Measurements from ENCODE around the gene FRMD4A. TPM values are rescaled to one million over a fixed set of nuclear protein-coding genes. Genes with fewer than 3 reads are reported as not detected.

FRMD4A gene
- total RNA-seq, 1 experiment from 2014 or later: not detected

- no peaks in the 10 kb centered on the region for H3K27me3 ChIP-seq (ENCODE audit: low read length)
- no peak overlapping the region for H3K9ac ChIP-seq (ENCODE audit: low read length)
- H3K27ac ChIP-seq (ENCODE audit: low read length): no peak overlapping the region
- H3K9me2 ChIP-seq (replicated peaks; ENCODE audit: insufficient read depth, low read length): no peaks in the 10 kb centered on the region
- H3K36me3 ChIP-seq (ENCODE audit: insufficient read depth, low read length): no peaks in the 10 kb centered on the region
- H3K4me3 ChIP-seq (ENCODE audit: low read length): no peak overlapping the region
- no peak overlapping the region for H2AFZ ChIP-seq (ENCODE audit: low read length)
- H4K20me1 ChIP-seq (ENCODE audit: insufficient read depth, low read depth, low read length): no peaks in the 10 kb centered on the region
- no peak for DNase-seq
- no peak overlapping the region for H3K4me2 ChIP-seq (ENCODE audit: low read depth, low read length, poor library complexity, severe bottlenecking)
- H3K4me1 ChIP-seq (ENCODE audit: low read length): no peaks in the 10 kb centered on the region
- H3K79me2 ChIP-seq (ENCODE audit: low read length): no peaks in the 10 kb centered on the region
- H3K9me3 ChIP-seq (ENCODE audit: low read length): no peaks in the 10 kb centered on the region
Measured at GRCh38 chr10:14099885-14100284, 230.8 kb downstream of the FRMD4A start.

GRCh38 chr10:14093730-14094484 lies 236.8 kb downstream of the FRMD4A start:
- Histone ChIP-seq H3K4me2 (ENCODE audit: low read depth, low read length, poor library complexity, severe bottlenecking) (no peak overlapping the region), H3K79me2 (ENCODE audit: low read length) (no peaks in the 10 kb centered on the region), H3K9me2 (replicated peaks; ENCODE audit: insufficient read depth, low read length) (no peaks in the 10 kb centered on the region), H3K27ac (ENCODE audit: low read length) (no peak overlapping the region), H3K4me3 (ENCODE audit: low read length) (no peak overlapping the region), H2AFZ (ENCODE audit: low read length) (no peak overlapping the region), H3K9ac (ENCODE audit: low read length) (no peak overlapping the region), H3K36me3 (ENCODE audit: insufficient read depth, low read length) (no peaks in the 10 kb centered on the region), H4K20me1 (ENCODE audit: insufficient read depth, low read depth, low read length) (no peaks in the 10 kb centered on the region), H3K9me3 (ENCODE audit: low read length) (no peaks in the 10 kb centered on the region), H3K27me3 (ENCODE audit: low read length) (no peaks in the 10 kb centered on the region), H3K4me1 (ENCODE audit: low read length) (no peaks in the 10 kb centered on the region)
- DNase-seq: no peak

- Histone ChIP-seq H3K9me2 (replicated peaks; ENCODE audit: insufficient read depth, low read length) (no peaks in the 10 kb centered on the region), H2AFZ (ENCODE audit: low read length) (no peak overlapping the region), H4K20me1 (ENCODE audit: insufficient read depth, low read depth, low read length) (no peaks in the 10 kb centered on the region), H3K27ac (ENCODE audit: low read length) (no peak overlapping the region), H3K4me1 (ENCODE audit: low read length) (no peaks in the 10 kb centered on the region), H3K4me3 (ENCODE audit: low read length) (no peak overlapping the region), H3K9me3 (ENCODE audit: low read length) (no peaks in the 10 kb centered on the region), H3K27me3 (ENCODE audit: low read length) (no peaks in the 10 kb centered on the region), H3K9ac (ENCODE audit: low read length) (no peak overlapping the region), H3K79me2 (ENCODE audit: low read length) (no peaks in the 10 kb centered on the region), H3K36me3 (ENCODE audit: insufficient read depth, low read length) (no peaks in the 10 kb centered on the region), H3K4me2 (ENCODE audit: low read depth, low read length, poor library complexity, severe bottlenecking) (no peak overlapping the region)
- no peak for DNase-seq
Measured at GRCh38 chr10:14092799-14093198, 237.9 kb downstream of the FRMD4A start.

- no peaks in the 10 kb centered on the region for H3K79me2 ChIP-seq (ENCODE audit: low read length)
- no peaks in the 10 kb centered on the region for H3K9me2 ChIP-seq (replicated peaks; ENCODE audit: insufficient read depth, low read length)
- no peaks in the 10 kb centered on the region for H3K4me1 ChIP-seq (ENCODE audit: low read length)
- H3K27me3 ChIP-seq (ENCODE audit: low read length): no peaks in the 10 kb centered on the region
- H3K36me3 ChIP-seq (ENCODE audit: insufficient read depth, low read length): no peaks in the 10 kb centered on the region
- H3K4me2 ChIP-seq (ENCODE audit: low read depth, low read length, poor library complexity, severe bottlenecking): no peak overlapping the region
- no peak overlapping the region for H3K4me3 ChIP-seq (ENCODE audit: low read length)
- H3K27ac ChIP-seq (ENCODE audit: low read length): no peak overlapping the region
- no peaks in the 10 kb centered on the region for H3K9me3 ChIP-seq (ENCODE audit: low read length)
- no peaks in the 10 kb centered on the region for H4K20me1 ChIP-seq (ENCODE audit: insufficient read depth, low read depth, low read length)
- no peak overlapping the region for H2AFZ ChIP-seq (ENCODE audit: low read length)
- H3K9ac ChIP-seq (ENCODE audit: low read length): no peak overlapping the region
- no peak for DNase-seq
Measured at GRCh38 chr10:14089556-14090292, 241.0 kb downstream of the FRMD4A start.

GRCh38 chr10:14087566-14087965 lies 243.2 kb downstream of the FRMD4A start:
- Histone ChIP-seq H3K4me3 (ENCODE audit: low read length) (no peak overlapping the region), H3K9ac (ENCODE audit: low read length) (no peak overlapping the region), H3K79me2 (ENCODE audit: low read length) (no peaks in the 10 kb centered on the region), H2AFZ (ENCODE audit: low read length) (no peak overlapping the region), H3K9me3 (ENCODE audit: low read length) (no peaks in the 10 kb centered on the region), H3K4me1 (ENCODE audit: low read length) (no peaks in the 10 kb centered on the region), H3K4me2 (ENCODE audit: low read depth, low read length, poor library complexity, severe bottlenecking) (no peak overlapping the region), H3K9me2 (replicated peaks; ENCODE audit: insufficient read depth, low read length) (no peaks in the 10 kb centered on the region), H3K36me3 (ENCODE audit: insufficient read depth, low read length) (no peaks in the 10 kb centered on the region), H3K27ac (ENCODE audit: low read length) (no peak overlapping the region), H3K27me3 (ENCODE audit: low read length) (no peaks in the 10 kb centered on the region), H4K20me1 (ENCODE audit: insufficient read depth, low read depth, low read length) (no peaks in the 10 kb centered on the region)
- DNase-seq: no peak

- H3K9me2 ChIP-seq (replicated peaks; ENCODE audit: insufficient read depth, low read length): no peaks in the 10 kb centered on the region
Measured at GRCh38 chr10:14086596-14086995, 244.1 kb downstream of the FRMD4A start.

GRCh38 chr10:14084875-14085274 lies 245.8 kb downstream of the FRMD4A start:
- H2AFZ ChIP-seq (ENCODE audit: low read length): no peak overlapping the region
- no peaks in the 10 kb centered on the region for H3K36me3 ChIP-seq (ENCODE audit: insufficient read depth, low read length)
- no peaks in the 10 kb centered on the region for H3K9me2 ChIP-seq (replicated peaks; ENCODE audit: insufficient read depth, low read length)
- H3K27ac ChIP-seq (ENCODE audit: low read length): no peak overlapping the region
- H3K4me1 ChIP-seq (ENCODE audit: low read length): no peaks in the 10 kb centered on the region
- H3K9ac ChIP-seq (ENCODE audit: low read length): no peak overlapping the region
- no peak overlapping the region for H3K4me2 ChIP-seq (ENCODE audit: low read depth, low read length, poor library complexity, severe bottlenecking)
- no peaks in the 10 kb centered on the region for H3K9me3 ChIP-seq (ENCODE audit: low read length)
- no peaks in the 10 kb centered on the region for H4K20me1 ChIP-seq (ENCODE audit: insufficient read depth, low read depth, low read length)
- no peaks in the 10 kb centered on the region for H3K27me3 ChIP-seq (ENCODE audit: low read length)
- H3K79me2 ChIP-seq (ENCODE audit: low read length): no peaks in the 10 kb centered on the region
- H3K4me3 ChIP-seq (ENCODE audit: low read length): no peak overlapping the region
- no peak for DNase-seq

More at GRCh38 chr10:14086596-14086995, 244.1 kb downstream of the FRMD4A start:
- H3K4me3 ChIP-seq (ENCODE audit: low read length): no peak overlapping the region
- H4K20me1 ChIP-seq (ENCODE audit: insufficient read depth, low read depth, low read length): no peaks in the 10 kb centered on the region
- H3K27ac ChIP-seq (ENCODE audit: low read length): no peak overlapping the region
- H3K4me2 ChIP-seq (ENCODE audit: low read depth, low read length, poor library complexity, severe bottlenecking): no peak overlapping the region
- no peak overlapping the region for H3K9ac ChIP-seq (ENCODE audit: low read length)
- H2AFZ ChIP-seq (ENCODE audit: low read length): no peak overlapping the region
- no peak for DNase-seq
- H3K27me3 ChIP-seq (ENCODE audit: low read length): no peaks in the 10 kb centered on the region
- no peaks in the 10 kb centered on the region for H3K79me2 ChIP-seq (ENCODE audit: low read length)
- H3K36me3 ChIP-seq (ENCODE audit: insufficient read depth, low read length): no peaks in the 10 kb centered on the region
- no peaks in the 10 kb centered on the region for H3K4me1 ChIP-seq (ENCODE audit: low read length)
- H3K9me3 ChIP-seq (ENCODE audit: low read length): no peaks in the 10 kb centered on the region

GRCh38 chr10:14080795-14081194 lies 249.9 kb downstream of the FRMD4A start:
- no peaks in the 10 kb centered on the region for H3K27me3 ChIP-seq (ENCODE audit: low read length)
- no peaks in the 10 kb centered on the region for H3K4me1 ChIP-seq (ENCODE audit: low read length)
- H2AFZ ChIP-seq (ENCODE audit: low read length): no peak overlapping the region
- H3K4me2 ChIP-seq (ENCODE audit: low read depth, low read length, poor library complexity, severe bottlenecking): no peak overlapping the region
- H3K27ac ChIP-seq (ENCODE audit: low read length): no peak overlapping the region
- no peaks in the 10 kb centered on the region for H3K79me2 ChIP-seq (ENCODE audit: low read length)
- H3K9ac ChIP-seq (ENCODE audit: low read length): no peak overlapping the region
- no peak for DNase-seq
- no peaks in the 10 kb centered on the region for H3K36me3 ChIP-seq (ENCODE audit: insufficient read depth, low read length)
- H3K9me3 ChIP-seq (ENCODE audit: low read length): no peaks in the 10 kb centered on the region
- no peak overlapping the region for H3K4me3 ChIP-seq (ENCODE audit: low read length)
- no peaks in the 10 kb centered on the region for H3K9me2 ChIP-seq (replicated peaks; ENCODE audit: insufficient read depth, low read length)
- no peaks in the 10 kb centered on the region for H4K20me1 ChIP-seq (ENCODE audit: insufficient read depth, low read depth, low read length)

Measured in Karpas-422 (cell line).